ENCODE measurements around the gene PDE4B. TPM values are rescaled to one million over a fixed set of nuclear protein-coding genes. Genes with fewer than 3 reads are reported as not detected.

Gene PDE4B
- polyA plus RNA-seq, 1 experiment, result 17.6 TPM

DNA sequence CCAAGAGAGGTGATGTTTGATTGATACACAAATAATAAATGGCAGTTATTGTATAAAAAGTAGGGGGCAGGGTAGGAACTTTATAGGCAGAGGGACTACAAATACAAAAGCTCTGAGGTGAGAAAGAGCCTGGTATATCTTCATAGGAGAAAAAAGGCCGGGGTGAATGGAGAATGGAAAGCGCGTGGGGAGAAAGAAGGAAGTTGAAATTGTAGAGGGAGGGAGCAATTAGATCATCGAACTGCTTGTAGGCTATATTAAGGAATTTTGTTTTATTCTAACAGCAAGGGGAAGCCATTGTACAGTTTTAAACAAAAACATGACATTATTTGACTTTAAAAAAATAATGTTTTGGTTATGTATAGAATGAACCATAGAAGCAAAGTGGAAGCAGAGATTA, 147.4 kb downstream of the PDE4B start:
- no peaks in the 10 kb centered on the region for H3K9me3 ChIP-seq (ENCODE audit: control insufficient read depth, insufficient read depth, low read length)
- H3K4me3 ChIP-seq (ENCODE audit: low read depth, low read length), result no peak overlapping the region
- H3K27me3 ChIP-seq (ENCODE audit: control insufficient read depth, insufficient read depth, low read length), result no peaks in the 10 kb centered on the region
- CTCF ChIA-PET, result interaction anchor here (0.6 to 1.4 kb wide), 3 partner anchors 128 to 786 kb away, joined by 3 to 7 read pairs (median 3); no protein-coding TSS in a partner anchor
- H3K27ac ChIP-seq (ENCODE audit: low read depth, low read length), result no peak overlapping the region
- no peak for DNase-seq (ENCODE audit: low read depth, low spot score)
- POLR2A ChIA-PET, result no interaction called here
- TF ChIP-seq, protein P1, sequence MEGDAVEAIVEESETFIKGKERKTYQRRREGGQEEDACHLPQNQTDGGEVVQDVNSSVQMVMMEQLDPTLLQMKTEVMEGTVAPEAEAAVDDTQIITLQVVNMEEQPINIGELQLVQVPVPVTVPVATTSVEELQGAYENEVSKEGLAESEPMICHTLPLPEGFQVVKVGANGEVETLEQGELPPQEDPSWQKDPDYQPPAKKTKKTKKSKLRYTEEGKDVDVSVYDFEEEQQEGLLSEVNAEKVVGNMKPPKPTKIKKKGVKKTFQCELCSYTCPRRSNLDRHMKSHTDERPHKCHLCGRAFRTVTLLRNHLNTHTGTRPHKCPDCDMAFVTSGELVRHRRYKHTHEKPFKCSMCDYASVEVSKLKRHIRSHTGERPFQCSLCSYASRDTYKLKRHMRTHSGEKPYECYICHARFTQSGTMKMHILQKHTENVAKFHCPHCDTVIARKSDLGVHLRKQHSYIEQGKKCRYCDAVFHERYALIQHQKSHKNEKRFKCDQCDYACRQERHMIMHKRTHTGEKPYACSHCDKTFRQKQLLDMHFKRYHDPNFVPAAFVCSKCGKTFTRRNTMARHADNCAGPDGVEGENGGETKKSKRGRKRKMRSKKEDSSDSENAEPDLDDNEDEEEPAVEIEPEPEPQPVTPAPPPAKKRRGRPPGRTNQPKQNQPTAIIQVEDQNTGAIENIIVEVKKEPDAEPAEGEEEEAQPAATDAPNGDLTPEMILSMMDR (IDR thresholded peaks at IDR 0.05; ENCODE audit: low read depth, low read length), result no peak

DNA sequence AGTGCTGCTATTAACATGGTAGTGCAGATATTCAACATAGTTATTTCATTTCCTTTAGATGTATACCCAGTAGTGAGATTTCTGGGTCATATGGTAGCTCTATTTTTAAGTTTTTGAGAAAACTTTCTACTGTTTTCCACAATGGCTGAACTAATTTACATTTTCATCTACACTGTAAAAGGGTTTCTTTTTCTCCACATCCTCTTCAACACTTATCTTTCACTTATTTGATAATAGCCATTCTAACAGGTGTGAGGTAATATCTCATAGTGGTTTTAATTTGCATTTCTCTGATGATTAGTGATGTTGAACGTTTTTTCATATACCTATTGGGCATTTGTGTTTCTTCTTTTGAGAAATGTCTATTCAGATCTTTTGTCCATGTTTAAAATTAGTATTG, 149.8 kb downstream of the PDE4B start:
- CTCF ChIA-PET, result interaction anchor here (2.1 kb wide), 1 partner anchor 300 kb away, joined by 13 read pairs; no protein-coding TSS in a partner anchor
- TF ChIP-seq, protein P1 (IDR thresholded peaks at IDR 0.05; ENCODE audit: low read depth, low read length), result no peak

DNA sequence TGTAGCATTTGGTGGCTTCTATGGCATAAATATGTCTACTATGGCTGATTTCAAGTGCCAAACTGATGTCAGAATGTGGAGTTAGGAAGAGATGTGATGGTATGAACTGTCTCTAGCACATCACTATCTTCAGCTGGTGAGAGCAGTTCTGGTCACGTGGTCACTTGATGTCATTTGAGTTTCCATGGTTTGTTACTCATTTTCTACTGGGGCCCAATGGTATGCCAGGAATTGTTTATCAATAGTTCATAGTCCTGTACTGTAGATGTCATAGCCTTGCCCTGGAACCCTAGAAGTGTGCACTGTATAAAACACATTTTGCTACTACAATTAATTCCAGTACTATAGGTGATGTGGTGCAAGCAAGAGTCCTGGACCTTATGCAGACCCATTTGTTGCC, 153.7 kb downstream of the PDE4B start:
- Histone ChIP-seq H3K9me3 (ENCODE audit: control insufficient read depth, insufficient read depth, low read length) (no peaks in the 10 kb centered on the region), H3K27ac (ENCODE audit: low read depth, low read length) (no peak overlapping the region), H3K4me3 (ENCODE audit: low read depth, low read length) (no peak overlapping the region), H3K27me3 (ENCODE audit: control insufficient read depth, insufficient read depth, low read length) (no peaks in the 10 kb centered on the region)
- ChIA-PET POLR2A (no interaction called here), CTCF (no interaction called here)
- DNase-seq (ENCODE audit: low read depth, low spot score), result no peak
- TF ChIP-seq, protein P1 (IDR thresholded peaks at IDR 0.05; ENCODE audit: low read depth, low read length), result no peak

More for the DNA sequence above, 149.8 kb downstream of the PDE4B start:
- no peak for DNase-seq (ENCODE audit: low read depth, low spot score)
- H3K4me3 ChIP-seq (ENCODE audit: low read depth, low read length), result no peak overlapping the region
- no peaks in the 10 kb centered on the region for H3K27me3 ChIP-seq (ENCODE audit: control insufficient read depth, insufficient read depth, low read length)
- H3K9me3 ChIP-seq (ENCODE audit: control insufficient read depth, insufficient read depth, low read length), result no peaks in the 10 kb centered on the region
- POLR2A ChIA-PET, result no interaction called here
- H3K27ac ChIP-seq (ENCODE audit: low read depth, low read length), result no peak overlapping the region

DNA sequence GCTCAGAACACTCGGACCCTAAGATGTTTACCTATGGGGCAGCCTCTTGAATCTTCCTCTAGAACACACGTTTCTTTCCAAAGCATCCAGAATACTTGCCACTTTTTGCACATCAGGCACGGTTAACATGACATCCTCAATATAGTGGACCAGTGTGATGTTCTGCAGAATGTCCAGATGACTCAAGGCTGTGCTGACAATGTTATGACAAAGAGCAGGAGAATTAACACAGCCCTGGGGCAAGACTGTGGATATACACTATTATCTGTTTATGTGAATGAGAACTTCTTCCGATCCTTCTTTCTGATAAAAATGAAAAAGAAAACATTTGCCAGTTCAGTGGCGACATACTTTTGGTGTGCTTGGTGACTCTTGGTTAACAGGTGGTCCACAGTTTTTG, 154.3 kb downstream of the PDE4B start:
- Histone ChIP-seq H3K4me3 (ENCODE audit: low read depth, low read length) (no peak overlapping the region), H3K27ac (ENCODE audit: low read depth, low read length) (no peak overlapping the region), H3K27me3 (ENCODE audit: control insufficient read depth, insufficient read depth, low read length) (no peaks in the 10 kb centered on the region), H3K9me3 (ENCODE audit: control insufficient read depth, insufficient read depth, low read length) (no peaks in the 10 kb centered on the region)
- ChIA-PET CTCF (no interaction called here), POLR2A (no interaction called here)
- DNase-seq (ENCODE audit: low read depth, low spot score), result no peak
- TF ChIP-seq, protein P1 (IDR thresholded peaks at IDR 0.05; ENCODE audit: low read depth, low read length), result no peak

DNA sequence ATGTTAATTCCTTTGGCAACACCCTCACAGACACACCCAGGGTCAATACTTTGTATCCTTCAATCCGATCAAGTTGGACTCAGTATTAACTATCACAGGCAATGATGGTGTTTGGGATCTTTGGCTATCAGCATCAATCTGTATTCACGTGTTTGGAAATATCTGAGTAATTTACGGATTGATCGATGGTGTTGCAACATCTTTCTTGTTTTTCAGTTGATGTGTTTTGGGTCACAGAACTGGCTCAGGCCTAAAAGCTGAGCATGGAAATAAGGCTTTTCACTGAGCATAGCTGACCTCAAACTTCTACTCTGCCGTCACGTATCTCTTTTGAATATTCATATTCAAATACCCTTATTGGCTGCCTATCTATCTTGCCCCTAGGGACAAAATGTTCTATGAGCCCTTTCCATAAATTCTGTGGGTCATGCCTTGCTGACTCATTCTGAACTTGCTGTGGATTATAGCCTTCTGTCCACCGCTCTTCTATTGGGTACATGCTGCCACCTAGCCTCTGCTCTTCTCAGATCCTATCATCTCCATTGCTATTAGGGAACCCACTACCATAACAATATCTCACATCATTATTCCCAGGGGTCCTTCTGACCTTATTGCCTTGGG, 156.0 kb downstream of the PDE4B start:
- POLR2A ChIA-PET, result no interaction called here
- CTCF ChIA-PET, result interaction anchor here (1.8 kb wide), 1 partner anchor 231 kb away, joined by 7 read pairs; no protein-coding TSS in a partner anchor

More for the DNA sequence above, 156.0 kb downstream of the PDE4B start:
- H3K27me3 ChIP-seq (ENCODE audit: control insufficient read depth, insufficient read depth, low read length), result no peaks in the 10 kb centered on the region
- H3K9me3 ChIP-seq (ENCODE audit: control insufficient read depth, insufficient read depth, low read length), result no peaks in the 10 kb centered on the region
- no peak overlapping the region for H3K27ac ChIP-seq (ENCODE audit: low read depth, low read length)
- TF ChIP-seq, protein P1 (IDR thresholded peaks at IDR 0.05; ENCODE audit: low read depth, low read length), result 0 out of 2 replicates have a peak, but pooled peaks have one; percentile 28
- DNase-seq (ENCODE audit: low read depth, low spot score), result no peak
- no peak overlapping the region for H3K4me3 ChIP-seq (ENCODE audit: low read depth, low read length)
